Regular cardiac myocyte (primary cell): ENCODE measurements around the gene TTC7B. TPM values are rescaled to one million over a fixed set of nuclear protein-coding genes. Genes with fewer than 3 reads are reported as not detected.

ENCODE experiments used
- total RNA-seq: library from RNA; depleted of rRNA; stranded (reverse); fragments of >200 nt; gene quantifications from 2 replicates; pipeline ENCODE4 v1.2.3, GENCODE V29; 2014

TTC7B gene, protein sequence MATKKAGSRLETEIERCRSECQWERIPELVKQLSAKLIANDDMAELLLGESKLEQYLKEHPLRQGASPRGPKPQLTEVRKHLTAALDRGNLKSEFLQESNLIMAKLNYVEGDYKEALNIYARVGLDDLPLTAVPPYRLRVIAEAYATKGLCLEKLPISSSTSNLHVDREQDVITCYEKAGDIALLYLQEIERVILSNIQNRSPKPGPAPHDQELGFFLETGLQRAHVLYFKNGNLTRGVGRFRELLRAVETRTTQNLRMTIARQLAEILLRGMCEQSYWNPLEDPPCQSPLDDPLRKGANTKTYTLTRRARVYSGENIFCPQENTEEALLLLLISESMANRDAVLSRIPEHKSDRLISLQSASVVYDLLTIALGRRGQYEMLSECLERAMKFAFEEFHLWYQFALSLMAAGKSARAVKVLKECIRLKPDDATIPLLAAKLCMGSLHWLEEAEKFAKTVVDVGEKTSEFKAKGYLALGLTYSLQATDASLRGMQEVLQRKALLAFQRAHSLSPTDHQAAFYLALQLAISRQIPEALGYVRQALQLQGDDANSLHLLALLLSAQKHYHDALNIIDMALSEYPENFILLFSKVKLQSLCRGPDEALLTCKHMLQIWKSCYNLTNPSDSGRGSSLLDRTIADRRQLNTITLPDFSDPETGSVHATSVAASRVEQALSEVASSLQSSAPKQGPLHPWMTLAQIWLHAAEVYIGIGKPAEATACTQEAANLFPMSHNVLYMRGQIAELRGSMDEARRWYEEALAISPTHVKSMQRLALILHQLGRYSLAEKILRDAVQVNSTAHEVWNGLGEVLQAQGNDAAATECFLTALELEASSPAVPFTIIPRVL
- total RNA-seq: 12.3 and 13.8 TPM in 2 replicates

GRCh38 chr14:90815822-90816662, at the start of gene TTC7B:
Gene TTC7B (minus strand): TSS chr14:90816430. CDS start chr14:90816295, 135 bp downstream.

Other genes with a start within 250 kb of the TTC7B start
- 0.56 and 1.2 TPM in 2 replicates for gene RPS6KA5, start 244.2 kb upstream of the TTC7B start, total RNA-seq